GM19463 (cell line): ENCODE data around the gene LCA5L.
"Not testable (repeated sequence)": the region's sequence is repeated elsewhere in the genome, so short reads cannot be mapped to it uniquely, and the experiment has no call there.

Experiments used
- ATAC-seq: cut with Tn5 transposase; IDR thresholded peaks from one replicate; pipeline ENCODE4 v1.9.1; 2021; ENCODE audit warnings: mild to moderate bottlenecking, moderate library complexity; ENCODE audit not compliant: unreplicated experiment

LCA5L gene

DNA sequence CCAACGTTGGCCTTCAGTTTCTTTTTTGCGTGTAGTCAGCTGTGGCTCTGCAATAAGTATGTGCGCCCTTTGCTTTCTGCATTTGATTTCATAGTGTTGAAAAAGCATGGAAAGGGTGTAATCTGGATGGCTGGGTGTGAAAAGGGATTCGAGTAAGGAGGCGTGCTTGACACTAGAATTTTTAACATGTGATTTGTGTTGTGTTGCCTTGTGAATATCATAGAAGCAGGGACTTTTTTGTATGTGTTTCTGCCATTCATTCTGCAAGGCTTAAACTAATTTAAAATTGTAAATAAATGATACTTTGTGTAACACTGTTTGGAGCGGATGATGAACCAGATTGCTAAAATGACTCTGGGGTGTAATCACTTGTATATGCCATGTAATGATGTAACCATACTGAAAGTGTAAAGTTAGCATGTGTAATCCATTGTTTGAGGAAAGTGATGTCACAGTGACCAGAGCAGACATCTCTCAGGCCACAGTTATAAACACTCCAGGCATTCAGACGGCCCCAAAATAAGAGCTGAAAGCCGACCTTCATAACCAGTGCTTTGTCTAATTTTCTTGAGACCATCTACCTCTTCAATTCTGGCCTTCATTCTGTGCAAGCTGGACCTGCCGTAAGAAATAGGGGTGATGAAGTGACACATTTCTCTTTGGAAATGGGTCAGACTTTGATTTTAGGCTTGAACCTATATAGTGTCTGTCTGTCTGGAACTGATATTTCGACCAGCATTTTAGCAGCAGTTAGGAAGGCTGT lies 6.8 kb upstream of the LCA5L start:
- ATAC-seq: no peak

DNA sequence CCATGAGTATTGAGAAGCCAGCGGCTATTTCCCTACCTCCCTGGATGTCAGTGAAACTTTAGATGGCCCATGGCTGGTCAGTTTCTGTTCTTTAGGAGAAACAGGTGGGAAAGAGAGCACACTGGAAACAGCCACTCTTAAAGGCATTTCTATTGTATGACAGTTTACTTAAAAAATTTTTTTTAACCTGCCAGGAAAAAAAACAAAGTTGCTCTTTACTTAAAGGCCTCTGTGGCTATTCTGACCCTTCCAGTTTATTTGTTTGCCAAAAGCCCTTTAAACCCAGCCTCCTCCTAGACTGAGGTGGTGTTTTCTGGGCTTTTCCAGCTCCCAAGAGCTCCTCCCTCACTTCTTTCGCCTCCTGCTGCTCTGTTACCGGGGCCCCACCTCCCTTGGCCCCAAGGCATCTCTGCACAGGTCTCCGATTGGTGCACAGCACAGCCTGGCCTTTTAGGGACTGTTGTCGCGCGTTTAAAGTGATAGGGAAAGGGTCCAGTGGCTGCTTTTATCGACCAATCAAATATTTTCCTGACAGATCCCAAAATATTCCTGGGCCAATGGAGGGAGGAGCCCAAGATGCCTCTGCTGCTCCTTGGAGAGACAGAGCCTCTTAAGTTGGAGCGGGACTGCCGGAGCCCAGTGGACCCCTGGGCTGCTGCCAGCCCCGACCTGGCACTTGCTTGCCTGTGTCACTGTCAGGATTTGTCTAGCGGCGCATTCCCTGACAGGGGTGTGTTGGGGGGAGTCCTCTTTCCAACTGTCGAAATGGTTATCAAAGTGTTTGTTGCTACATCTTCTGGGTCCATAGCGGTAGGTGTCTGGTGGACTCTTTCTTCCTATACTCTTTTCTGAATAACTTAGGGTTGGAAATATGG lies 6.0 kb upstream of the LCA5L start, which contains the start of gene SH3BGR:
SH3BGR (plus strand) TSS at position 639 of the 875 bp plus-strand sequence; CDS start at position 766, 127 bp downstream.
- no peak for ATAC-seq

DNA sequence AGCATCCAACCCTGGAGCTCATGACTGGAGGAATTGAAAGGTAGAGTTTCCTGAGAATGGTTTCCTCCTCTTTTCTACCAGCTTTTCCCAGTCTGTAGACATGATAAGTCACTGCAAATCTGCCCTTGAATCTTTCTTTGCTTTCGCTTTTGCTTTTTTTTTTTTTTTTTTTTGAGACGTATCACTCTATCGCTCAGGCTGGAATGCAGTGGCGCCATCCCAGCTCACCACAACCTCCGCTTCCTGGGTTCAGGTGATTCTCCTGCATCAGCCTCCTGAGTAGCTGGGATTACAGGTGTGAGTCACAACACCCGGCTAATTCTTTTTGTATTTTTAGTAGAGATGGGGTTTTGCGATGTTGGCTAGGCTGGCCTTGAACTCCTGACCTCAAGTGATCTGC lies 1.7 kb upstream of the LCA5L start:
- no peak for ATAC-seq

DNA sequence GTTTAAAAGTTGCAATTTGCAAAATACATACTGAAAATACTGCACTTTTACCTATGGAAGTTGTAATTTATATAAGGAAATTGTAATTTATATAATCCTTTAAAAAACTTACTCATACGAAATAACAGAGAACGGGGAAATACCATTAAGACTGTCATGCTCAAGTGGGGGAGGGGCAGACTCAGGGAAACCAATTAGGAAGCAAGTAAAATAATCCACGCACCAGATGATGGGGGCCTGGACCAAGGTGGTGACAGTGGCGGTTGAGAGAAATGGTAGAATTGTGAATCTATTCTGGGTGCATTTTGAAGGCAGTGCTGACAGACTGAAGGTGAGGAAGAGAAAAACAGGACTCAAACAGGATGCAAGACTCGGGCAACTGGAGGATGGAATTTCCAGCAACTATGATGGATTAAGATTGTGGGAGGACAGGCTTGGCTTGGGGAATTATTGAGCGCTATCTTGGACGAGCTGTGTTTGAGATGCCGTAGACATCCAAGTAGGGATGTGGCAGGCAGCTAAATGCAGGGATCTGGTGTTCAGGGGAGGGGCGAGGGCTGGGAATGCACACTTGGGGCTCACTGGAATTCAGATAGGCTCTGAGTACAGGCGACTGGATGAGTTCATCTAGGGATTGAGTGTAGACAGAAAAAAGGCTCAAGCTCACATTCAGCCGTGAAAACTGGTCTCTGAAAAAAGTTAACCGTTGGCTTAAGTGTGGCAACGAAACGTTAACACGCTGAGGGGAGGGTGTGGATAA lies 977 bp downstream of the LCA5L start:
- ATAC-seq: no peak

DNA sequence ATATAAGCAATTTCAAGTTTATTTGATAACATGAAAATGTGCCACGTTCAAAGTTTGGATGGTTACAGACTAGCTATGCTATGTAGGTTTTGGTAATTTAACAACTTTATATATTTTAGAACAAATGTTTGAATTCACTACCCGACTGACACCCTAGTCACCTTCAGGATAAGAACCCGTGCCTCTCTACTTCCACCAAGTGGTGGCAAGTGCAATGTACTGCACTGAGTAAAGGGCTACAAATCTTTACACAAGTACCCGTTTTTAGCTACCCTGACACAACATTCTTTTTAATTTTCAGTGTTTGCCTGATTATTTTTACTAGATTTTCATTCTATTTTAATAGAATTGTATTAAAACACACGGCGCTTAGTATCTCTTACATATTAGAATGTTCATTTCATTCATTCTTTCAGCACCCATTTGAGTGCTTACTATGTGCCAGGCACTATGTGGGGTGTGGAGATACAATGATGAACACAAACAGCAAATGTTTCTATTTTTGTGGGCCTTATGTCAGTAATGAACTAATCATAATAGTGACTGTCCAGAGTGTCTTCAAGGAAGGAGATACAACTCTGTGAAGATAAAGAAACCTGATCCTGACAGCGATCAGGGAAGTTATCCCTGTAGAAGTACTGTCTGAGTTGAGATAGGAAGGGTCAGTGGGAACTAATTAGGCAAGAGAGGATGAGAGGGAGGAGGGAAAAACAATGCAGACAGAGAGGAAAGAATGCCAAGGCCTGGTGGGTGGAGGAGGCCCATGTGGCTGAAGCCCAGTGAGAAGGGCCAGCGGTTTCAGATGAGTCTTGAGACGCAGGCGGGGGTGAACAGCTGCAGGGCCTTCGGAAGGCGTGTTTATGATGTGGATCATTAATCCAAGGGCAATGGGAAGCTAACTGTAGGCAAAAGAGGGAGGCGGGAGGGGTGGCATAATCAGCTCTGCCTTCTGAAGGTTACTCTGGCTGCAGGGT lies 3.8 kb downstream of the LCA5L start:
- ATAC-seq: peak; percentile 23

DNA sequence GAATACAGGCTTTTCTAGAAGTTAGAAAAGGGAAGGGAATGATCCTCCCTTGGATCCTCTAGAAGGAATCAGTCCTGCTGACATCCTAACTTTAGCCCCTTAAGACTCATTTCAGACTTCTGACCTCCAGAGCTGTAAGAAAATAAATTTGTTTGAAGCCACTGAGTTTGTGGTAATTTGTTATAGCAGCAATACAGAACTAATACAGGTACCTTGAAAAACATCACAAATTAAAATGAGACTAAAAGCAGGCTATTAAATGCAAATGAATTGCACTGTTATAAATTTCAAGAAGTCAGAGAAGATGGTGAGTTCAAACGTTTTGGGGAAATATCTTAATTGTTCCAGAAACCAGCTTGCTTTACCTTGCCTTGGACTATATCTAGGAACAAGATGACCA lies 6.3 kb downstream of the LCA5L start:
- ATAC-seq: no peak

DNA sequence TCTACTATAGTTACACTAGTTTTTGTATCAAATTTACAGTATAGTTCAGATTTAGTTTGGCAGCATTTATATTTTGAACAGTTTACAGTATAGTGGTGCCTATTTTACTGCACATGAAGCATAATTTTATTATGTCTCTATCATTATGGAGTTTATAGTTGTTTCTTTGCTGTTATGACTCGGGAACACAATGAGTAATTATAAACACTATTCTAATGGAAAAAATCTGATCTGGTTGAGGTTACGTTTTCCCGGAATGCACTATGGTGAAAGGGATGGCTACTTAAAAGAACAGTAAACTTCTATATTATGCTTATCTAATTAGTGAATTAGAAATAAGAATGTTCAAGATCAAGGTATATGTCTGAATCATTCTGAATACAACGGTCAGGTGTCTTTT lies 10.6 kb downstream of the LCA5L start:
- no peak for ATAC-seq

DNA sequence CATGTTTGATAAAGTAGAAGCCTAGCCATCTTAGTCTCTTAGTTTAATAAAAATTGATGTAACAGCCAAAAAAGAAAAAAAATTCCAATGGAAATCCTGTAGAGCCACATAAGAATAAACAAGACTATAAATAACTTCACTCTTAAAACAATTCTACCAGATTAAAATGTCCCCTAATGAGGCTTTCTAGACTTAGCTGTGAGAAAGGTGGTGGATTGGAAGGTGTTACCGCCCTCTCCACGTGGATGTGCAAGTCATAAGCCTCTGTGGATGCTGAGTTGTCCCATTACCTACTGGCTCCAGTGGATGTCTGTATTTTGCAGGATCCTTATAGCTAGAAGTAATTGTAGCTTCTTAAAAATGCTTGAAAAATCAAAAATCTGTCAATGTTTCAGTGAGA lies 14.6 kb downstream of the LCA5L start:
- ATAC-seq: no peak

DNA sequence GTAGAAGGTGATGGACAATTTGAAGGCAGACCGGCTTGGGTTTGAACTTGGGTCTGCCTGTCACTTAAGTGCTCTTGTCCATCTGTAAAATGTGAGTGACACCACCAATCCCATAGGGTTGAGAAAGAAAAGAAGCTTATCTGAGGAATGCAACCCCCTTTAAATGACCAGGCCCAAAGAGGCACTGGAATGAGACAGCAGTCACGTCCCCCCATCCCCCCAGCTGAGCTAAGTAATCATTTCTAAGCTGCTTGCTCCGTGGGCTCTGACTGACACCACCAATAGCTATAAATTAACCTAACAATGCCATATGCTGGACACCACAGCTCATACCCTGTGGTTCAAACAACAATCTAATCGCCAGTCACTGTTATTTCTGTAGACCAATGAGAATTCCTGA lies 15.1 kb downstream of the LCA5L start:
- ATAC-seq: no peak

DNA sequence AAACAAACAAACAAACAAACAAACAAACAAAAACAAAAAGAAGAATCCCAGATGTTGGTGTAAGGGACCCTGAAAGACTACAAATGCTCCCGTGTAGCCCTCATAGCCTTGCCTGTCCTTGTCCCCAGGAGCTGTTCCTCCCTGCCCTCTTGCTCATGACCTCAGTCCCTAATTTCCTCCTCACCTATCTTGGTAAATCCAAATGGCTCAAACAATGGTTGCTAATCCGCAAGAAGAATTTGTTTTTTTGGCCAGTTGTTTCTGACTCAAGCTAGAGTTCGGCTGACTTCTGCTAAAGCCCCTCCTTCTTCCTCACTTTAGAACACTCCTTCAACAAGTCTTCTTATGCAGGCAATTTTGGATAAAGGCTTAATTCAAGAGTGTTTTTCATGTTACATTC lies 15.6 kb downstream of the LCA5L start:
- ATAC-seq: no peak

DNA sequence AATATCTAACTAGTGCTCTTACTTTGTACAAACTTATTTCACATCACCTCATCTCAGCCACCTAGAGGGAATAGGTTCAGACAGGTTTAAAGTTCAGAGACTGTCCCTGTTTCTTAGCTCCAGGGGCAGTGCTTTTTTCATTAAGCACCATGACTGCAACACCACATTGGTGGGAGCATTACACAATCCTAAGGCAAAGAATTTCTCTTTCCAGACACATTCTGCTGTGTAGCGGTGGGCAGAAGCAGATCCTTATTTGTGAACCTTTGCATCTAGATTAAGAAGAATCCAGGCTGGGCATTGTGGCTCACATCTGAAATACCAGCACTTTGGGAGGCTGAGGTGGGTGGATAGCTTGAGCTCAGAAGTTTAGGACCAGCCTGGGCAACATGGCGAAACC lies 16.1 kb downstream of the LCA5L start:
- ATAC-seq: no peak

DNA sequence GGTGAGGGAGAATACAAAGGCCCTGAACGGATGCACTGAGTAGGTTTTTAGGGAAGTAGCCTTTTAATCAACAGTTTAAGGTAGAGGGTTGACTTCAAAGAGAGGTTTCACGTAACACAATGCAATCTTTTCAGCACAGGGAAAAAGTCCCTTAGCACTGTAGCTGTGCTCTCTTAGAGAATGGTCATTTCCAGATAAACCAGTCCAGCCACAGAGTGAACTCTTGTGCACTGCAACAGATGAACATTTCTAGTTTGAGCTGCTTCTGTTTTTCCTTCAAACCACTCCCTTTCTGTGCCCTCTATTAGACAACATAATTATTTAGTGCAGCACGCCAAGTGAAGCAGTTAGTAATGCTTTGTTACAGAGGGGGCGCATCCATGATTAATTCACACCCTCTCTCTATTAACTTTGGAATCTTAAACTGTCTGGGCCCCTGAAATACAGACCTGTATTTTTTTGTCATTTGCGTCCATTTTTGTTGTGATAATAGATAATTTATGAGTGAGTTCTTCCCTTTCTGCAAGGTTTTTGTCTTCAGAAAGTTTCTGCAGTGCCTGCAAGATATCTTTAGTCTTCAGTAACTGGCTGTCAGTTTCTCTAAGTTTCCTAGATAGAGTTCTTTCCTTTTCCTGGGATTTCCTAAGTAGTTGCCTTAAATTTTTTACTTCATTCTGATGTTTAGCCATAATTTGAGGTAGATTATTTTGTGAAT lies 22.9 kb downstream of the LCA5L start:
- ATAC-seq: no peak

DNA sequence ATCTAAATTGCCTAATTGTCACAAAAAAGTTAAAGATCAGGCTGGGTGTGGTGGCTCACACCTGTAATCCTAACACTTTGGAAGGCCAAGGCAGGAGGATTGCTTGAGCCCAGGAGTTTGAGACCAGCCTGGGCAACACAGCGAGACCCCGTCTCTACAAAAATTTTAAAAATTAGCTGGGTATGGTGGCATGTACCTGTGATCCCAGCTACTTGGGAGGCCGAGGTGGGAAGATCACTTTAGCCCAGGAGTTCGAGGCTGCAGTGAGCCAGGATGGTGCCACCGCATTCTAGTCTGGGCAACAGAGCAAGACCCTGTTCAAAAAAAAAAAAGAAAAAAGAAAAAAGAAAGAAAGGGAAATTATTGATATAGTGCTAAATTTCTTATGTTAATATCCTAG lies 26.4 kb downstream of the LCA5L start:
- ATAC-seq: not testable (repeated sequence)

DNA sequence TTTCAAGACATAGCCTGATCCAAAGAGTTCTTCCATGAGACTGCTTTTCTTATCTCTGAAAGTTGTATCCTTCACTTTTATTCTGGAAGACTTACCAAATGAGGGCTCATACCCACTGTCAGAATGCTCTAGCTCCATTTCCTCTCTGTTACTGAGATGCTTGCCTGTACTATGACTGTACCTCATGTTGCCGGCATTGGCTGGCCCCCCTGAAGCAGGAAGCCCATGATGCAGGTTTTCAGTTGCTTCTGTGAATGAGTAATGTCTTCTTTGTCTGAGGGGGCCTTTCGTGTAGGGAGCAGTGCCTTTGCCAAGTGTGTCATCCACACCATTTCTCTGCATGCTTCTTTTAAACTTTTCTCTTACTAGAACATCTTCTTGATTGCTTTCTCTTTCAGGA lies 39.5 kb downstream of the LCA5L start:
- no peak for ATAC-seq

DNA sequence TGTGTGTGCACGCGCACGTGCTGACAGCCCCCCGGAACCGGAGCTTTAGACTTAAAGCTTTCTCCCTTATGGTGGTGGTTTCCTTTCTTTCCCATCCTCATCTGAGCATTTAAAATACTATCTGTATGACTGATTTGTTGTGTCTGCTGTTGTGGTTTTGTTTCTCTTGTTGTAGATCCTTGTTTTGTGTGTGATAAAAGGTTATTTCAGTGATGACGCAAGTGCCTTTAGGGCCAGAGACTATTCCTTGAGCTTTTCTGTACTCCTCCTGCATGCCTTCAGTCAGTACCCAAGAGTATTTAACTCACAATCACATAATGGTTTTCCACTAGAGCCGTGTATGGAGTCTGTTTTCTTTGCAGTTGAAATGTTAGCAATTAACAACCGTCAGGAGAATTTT lies 45.4 kb downstream of the LCA5L start:
- no peak for ATAC-seq

DNA sequence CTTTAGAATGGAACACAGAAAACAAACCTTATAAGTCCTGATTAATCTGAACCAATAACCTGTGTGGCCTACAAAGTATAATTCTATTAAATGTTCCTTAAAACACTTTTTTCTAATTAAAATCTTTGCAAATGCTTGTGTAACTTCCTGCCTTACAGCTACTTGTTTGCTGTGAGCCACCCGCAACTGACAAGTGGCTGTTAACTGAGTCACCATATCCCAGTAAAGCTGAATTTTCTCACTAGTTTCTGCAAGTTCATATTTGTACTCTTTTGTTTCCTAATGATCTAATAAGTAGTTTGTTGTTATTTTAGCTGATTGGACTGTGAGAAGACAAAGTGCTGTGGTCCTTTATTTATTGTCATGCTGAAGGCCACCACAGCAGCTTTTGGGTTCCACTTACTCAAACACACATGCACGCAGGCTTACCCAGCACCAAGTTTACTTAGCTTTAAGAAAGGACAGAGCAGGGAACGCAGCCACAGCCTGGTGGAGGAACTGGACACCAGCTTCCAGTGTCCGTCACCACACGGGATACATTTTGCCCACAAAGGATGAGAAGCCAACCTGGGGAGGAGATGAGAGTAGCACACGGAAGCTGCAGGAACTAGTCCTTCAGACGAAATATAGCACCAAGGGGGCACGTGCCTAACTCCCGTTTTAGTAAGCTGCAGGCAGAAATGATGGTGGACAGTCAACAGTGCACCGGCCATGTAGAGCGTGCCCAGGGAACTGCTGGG lies 47.8 kb downstream of the LCA5L start:
- no peak for ATAC-seq

DNA sequence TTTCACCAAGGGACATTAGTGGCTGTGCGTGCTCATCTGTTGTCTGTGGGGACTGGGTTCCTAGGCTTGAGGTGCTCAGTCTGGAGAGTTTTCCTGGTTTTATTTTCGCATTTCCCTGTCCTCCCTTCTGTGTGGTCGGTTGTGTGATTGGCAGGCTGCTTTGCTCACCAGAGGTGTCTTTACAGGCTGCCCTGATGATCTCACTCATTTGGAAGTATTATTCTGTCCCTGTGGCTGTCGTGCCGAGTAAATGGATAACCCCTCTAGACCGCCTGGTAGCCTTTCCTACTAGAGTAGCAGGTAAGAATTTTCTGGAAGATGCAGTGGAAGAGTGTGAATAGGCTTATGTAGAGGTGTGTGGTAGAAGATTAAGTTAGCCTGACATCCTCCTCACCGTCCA lies 52.6 kb downstream of the LCA5L start:
- no peak for ATAC-seq

DNA sequence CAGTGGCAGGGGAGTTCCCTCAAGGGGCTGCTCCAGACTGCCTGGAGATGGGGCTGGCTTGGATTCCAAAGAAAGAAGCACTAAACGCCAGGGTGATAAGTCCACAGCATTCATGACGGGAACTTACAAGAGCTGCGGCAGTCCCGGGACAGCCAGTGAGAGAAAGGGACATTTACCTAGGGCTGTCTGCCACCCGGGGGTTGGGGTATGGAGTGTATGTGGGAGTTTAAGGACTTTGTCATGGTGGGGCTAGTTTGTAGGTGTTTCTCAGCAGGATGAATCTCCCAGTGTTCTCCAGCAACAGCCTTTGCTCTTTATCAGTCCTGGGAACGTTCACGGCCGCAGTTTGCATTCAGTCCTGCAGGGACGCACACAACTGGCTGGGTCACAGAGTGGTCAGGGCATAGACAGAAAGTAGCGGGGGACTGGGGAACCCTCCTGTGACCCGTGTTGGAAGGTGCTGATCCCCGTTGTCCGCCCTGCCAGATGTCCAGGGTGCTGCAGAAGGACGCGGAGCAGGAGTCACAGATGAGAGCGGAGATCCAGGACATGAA lies 55.3 kb downstream of the LCA5L start:
- ATAC-seq: no peak

DNA sequence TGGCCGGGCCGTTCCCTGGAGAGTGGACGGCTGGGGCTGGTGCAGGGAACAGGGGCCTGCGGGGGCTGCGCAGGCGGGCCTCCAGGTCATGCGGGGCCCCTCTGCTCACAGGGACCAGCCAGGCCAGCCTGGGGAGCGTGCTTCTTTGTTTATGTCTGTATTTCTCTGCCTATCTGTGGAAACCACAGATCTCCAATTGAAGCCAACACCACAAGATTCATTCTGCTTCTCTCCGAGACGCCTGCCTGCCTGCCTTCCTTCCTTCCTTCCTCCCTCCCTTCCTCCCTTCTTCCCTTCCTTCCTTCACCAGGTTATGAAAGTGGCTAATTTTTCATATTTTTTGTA lies 56.8 kb downstream of the LCA5L start:
- no peak for ATAC-seq
